WTC11 (cell line): ENCODE data around the gene ANKS6. TPM values are rescaled to one million over a fixed set of nuclear protein-coding genes. Genes with fewer than 3 reads are reported as not detected.

Source experiments
- ATAC-seq: fragments of 200-7000 bp; cut with Tn5 transposase; 2 replicates; pipeline ENCODE4 v1.10.0; 2021; ENCODE audit warnings: mild to moderate bottlenecking, moderate library complexity
- CTCF ChIA-PET: fragments of 300-600 bp; sonication (Branson Sonifier 250); formaldehyde crosslinking; loops from one replicate; lab custom pipeline; 2021; ENCODE audit warnings: antibody characterized with exemption; lab: Charles Lee
- POLR2A ChIA-PET: fragments of 350-600 bp; sonication (Branson Sonifier 250); formaldehyde crosslinking; loops from one replicate; lab custom pipeline; 2021; ENCODE audit warnings: antibody characterized with exemption; lab: Charles Lee
- DNase-seq: peaks from one replicate; pipeline ENCODE4 v3.0.0; 2021; ENCODE audit warnings: low spot score
- H3K27ac Mint-ChIP-seq: 2 replicates; pipeline ENCODE4 v1.8.0; 2021; ENCODE audit warnings: mixed read lengths
- H3K27me3 Mint-ChIP-seq: 2 replicates; pipeline ENCODE4 v1.8.0; 2021; ENCODE audit warnings: low read depth, mild to moderate bottlenecking, moderate library complexity, mixed read lengths
- H3K36me3 Mint-ChIP-seq: 2 replicates; pipeline ENCODE4 v1.8.0; 2021; ENCODE audit warnings: mixed read lengths
- H3K4me1 Mint-ChIP-seq: 2 replicates; pipeline ENCODE4 v1.8.0; 2022; ENCODE audit warnings: mixed read lengths
- H3K4me3 Mint-ChIP-seq: 2 replicates; pipeline ENCODE4 v1.8.0; 2021; ENCODE audit warnings: mild to moderate bottlenecking, moderate library complexity, mixed read lengths
- H3K9me3 Mint-ChIP-seq: 2 replicates; pipeline ENCODE4 v1.8.0; 2021; ENCODE audit warnings: mixed read lengths
- ARID4B ChIP-seq: sonication (generic); formaldehyde crosslinking; IDR thresholded peaks from 2 replicates; pipeline ENCODE4 v1.8.0; 2023; ENCODE audit warnings: missing genetic modification reagents, mild to moderate bottlenecking, borderline replicate concordance
- CREB1 ChIP-seq: sonication (generic); formaldehyde crosslinking; IDR thresholded peaks from 2 replicates; pipeline ENCODE4 v1.8.0; 2023; ENCODE audit warnings: mild to moderate bottlenecking, missing genetic modification reagents
- E2F4 ChIP-seq: sonication (generic); formaldehyde crosslinking; IDR thresholded peaks from 2 replicates; pipeline ENCODE4 v1.8.1; 2022; ENCODE audit warnings: low read depth, mild to moderate bottlenecking, moderate library complexity, missing genetic modification reagents, borderline replicate concordance
- ELF4 ChIP-seq: sonication (generic); formaldehyde crosslinking; IDR thresholded peaks from 2 replicates; pipeline ENCODE4 v1.8.1; 2022; ENCODE audit warnings: low read depth, mild to moderate bottlenecking, moderate library complexity, missing genetic modification reagents
- ETV6 ChIP-seq: sonication (generic); formaldehyde crosslinking; IDR thresholded peaks from 2 replicates; pipeline ENCODE4 v1.8.1; 2022; ENCODE audit warnings: mild to moderate bottlenecking, missing genetic modification reagents
- FOXP1 ChIP-seq: sonication (generic); formaldehyde crosslinking; IDR thresholded peaks from 2 replicates; pipeline ENCODE4 v1.8.0; 2022; ENCODE audit warnings: missing genetic modification reagents, mild to moderate bottlenecking, moderate library complexity, borderline replicate concordance
- GRHL2 ChIP-seq: fragments of 250-450 bp; sonication (Bioruptor Pico); IDR thresholded peaks from 2 replicates; pipeline ENCODE4 v1.8.0; 2022; ENCODE audit warnings: mild to moderate bottlenecking, moderate library complexity; ENCODE audit not compliant: insufficient replicate concordance, severe bottlenecking
- GTF2I ChIP-seq: fragments of 250-450 bp; sonication (Bioruptor Pico); conservative IDR thresholded peaks from 2 replicates; pipeline ENCODE4 v1.4.0; 2021; ENCODE audit warnings: mild to moderate bottlenecking
- KAT7 ChIP-seq: sonication (generic); formaldehyde crosslinking; IDR thresholded peaks from 2 replicates; pipeline ENCODE4 v1.8.1; 2023; ENCODE audit warnings: missing genetic modification reagents, mild to moderate bottlenecking, borderline replicate concordance
- MAX ChIP-seq: sonication (generic); formaldehyde crosslinking; IDR thresholded peaks from 2 replicates; pipeline ENCODE4 v1.8.0; 2022; ENCODE audit warnings: mild to moderate bottlenecking, missing genetic modification reagents
- MXD4 ChIP-seq: fragments of 250-450 bp; sonication (Bioruptor Pico); IDR thresholded peaks from 2 replicates; pipeline ENCODE4 v1.8.0; 2021; ENCODE audit warnings: mild to moderate bottlenecking, moderate library complexity, borderline replicate concordance
- TEAD4 ChIP-seq: sonication (generic); formaldehyde crosslinking; IDR thresholded peaks from 2 replicates; pipeline ENCODE4 v1.8.0; 2022; ENCODE audit warnings: mild to moderate bottlenecking, missing genetic modification reagents
- ZNF317 ChIP-seq: sonication (generic); formaldehyde crosslinking; IDR thresholded peaks from 2 replicates; pipeline ENCODE4 v1.8.1; 2023; ENCODE audit warnings: low read depth, mild to moderate bottlenecking, moderate library complexity, missing genetic modification reagents, borderline replicate concordance
- ZNF423 ChIP-seq: fragments of 250-450 bp; sonication (Bioruptor Pico); IDR thresholded peaks from 2 replicates; pipeline ENCODE4 v2.1.2; 2022; ENCODE audit warnings: mild to moderate bottlenecking, moderate library complexity
- ZNF532 ChIP-seq: fragments of 250-450 bp; sonication (Bioruptor Pico); IDR thresholded peaks from 2 replicates; pipeline ENCODE4 v1.9.0; 2021; ENCODE audit warnings: mild to moderate bottlenecking, borderline replicate concordance
- ZNF671 ChIP-seq: fragments of 250-450 bp; sonication (Bioruptor Pico); IDR thresholded peaks from 2 replicates; pipeline ENCODE4 v1.8.0; 2021; ENCODE audit warnings: mild to moderate bottlenecking
- total RNA-seq: library from RNA; stranded (reverse); gene quantifications from 3 replicates; pipeline ENCODE4 v1.2.3, GENCODE V29; 2021

The ANKS6 gene
- total RNA-seq, 1 experiment from 2014 or later = 65.1 TPM

- ATAC-seq = no peak
- TF ChIP-seq ZNF532 (no peak), ARID4B (no peak), GTF2I (no peak), ZNF671 (CRISPR knock-in tag) (no peak), ZNF423 (CRISPR knock-in tag) (no peak)
- Mint-ChIP-seq H3K27ac (no peak overlapping the region), H3K9me3 (peaks cover 14% of the 10 kb centered on the region), H3K4me3 (no peak overlapping the region), H3K36me3 (peaks cover 18% of the 10 kb centered on the region), H3K27me3 (no peaks in the 10 kb centered on the region; the same call in 1 of the 2 replicates), H3K4me1 (no peaks in the 10 kb centered on the region)
- ChIA-PET POLR2A (no interaction called here), CTCF (no interaction called here)
- DNase-seq = no peak
Observed at GRCh38 chr9:98822661-98823060, 26.3 kb upstream of the ANKS6 start.

GRCh38 chr9:98821831-98822230, 25.5 kb upstream of the ANKS6 start:
- H3K4me1 Mint-ChIP-seq = no peaks in the 10 kb centered on the region
- ChIA-PET POLR2A (no interaction called here), CTCF (no interaction called here)
- H3K27ac Mint-ChIP-seq = no peak overlapping the region
- no peak for TF ChIP-seq KAT7 (CRISPR knock-in tag)
- no peak for TF ChIP-seq FOXP1 (CRISPR knock-in tag)
- TF ChIP-seq ZNF317 (CRISPR knock-in tag) = no peak
- TF ChIP-seq CREB1 = no peak
- no peak for TF ChIP-seq ZNF671 (CRISPR knock-in tag)
- TF ChIP-seq TEAD4 (CRISPR knock-in tag) = no peak
- no peak for TF ChIP-seq ELF4
- no peak for TF ChIP-seq ETV6 (CRISPR knock-in tag)
- TF ChIP-seq E2F4 (CRISPR knock-in tag) = no peak
- no peak for TF ChIP-seq GRHL2 (CRISPR knock-in tag)
- no peak for TF ChIP-seq MXD4
- no peak for TF ChIP-seq MAX (CRISPR knock-in tag)
- ATAC-seq (no peak), DNase-seq (no peak)
- H3K9me3 Mint-ChIP-seq = peaks cover 14% of the 10 kb centered on the region
- H3K36me3 Mint-ChIP-seq = peaks cover 18% of the 10 kb centered on the region
- no peak overlapping the region for H3K4me3 Mint-ChIP-seq
- H3K27me3 Mint-ChIP-seq = no peaks in the 10 kb centered on the region; the same call in 1 of the 2 replicates
